Stimulated activated CD4-positive, alpha-beta T cell treated with anti-CD3 and anti-CD28 coated beads, Interleukin-4, amount 100 ng/mL, for 24 hours (primary cell): ENCODE measurements around the gene KCNMA1.

Experiments used
- DNase-seq: peaks from one replicate; pipeline ENCODE4 v3.0.0-alpha.2; 2020

The KCNMA1 gene

GRCh38 chr10:77086081-77086480, 551.5 kb downstream of the KCNMA1 start:
- no peak for DNase-seq

DNA sequence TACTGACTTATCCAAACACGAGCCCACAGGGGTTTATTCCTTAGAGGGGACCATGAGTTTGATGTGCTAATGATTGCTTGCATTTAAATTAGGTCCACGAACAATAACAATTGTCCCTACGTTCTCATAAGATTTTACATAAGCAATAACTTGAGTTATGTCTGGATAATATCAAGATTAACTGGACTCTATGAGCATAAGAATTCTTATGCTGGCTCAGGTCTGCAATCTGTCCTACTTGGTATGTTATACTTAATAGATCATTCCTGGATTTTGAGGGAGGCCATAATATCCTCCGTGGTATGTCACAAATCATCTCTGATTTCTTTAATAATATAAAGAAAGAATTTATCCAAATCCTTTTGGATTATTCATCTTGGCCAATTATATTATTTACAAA, 552.3 kb downstream of the KCNMA1 start:
- no peak for DNase-seq

DNA sequence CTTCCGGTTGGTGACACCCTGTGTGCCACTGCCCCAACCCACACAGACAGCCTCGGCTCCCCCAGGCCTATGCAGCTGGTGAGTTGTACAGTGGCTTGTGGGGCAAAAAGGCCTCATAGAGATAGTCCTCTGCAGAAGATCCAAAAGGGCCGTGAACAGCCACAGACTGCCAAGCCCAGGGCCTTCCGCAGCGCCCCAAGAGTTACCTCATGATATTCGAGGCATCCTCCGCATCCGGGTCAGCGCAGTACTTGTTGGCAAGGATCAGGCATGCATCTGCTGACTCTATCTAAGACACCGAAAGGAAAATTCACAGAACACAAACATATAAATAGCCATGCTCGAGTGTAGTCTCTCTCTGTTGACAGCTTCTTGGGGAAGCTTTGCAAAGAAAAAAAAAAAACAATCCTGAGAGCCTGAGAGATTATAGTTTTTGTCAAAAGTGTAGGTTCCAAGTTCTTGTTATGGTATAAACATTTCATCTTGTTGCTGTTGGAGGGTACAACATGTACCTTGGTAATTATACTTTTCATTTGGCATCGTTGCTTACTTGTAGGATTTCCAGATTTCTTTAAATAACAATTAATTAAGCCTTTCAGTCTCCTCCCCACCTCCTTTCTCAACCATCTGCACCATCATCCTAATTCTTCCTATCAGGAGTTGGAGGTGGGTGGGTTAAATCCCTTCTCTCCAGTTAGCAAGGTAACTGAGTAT, 553.0 kb downstream of the KCNMA1 start:
- no peak for DNase-seq

- DNase-seq: no peak
Observed at GRCh38 chr10:77082601-77083252, 554.9 kb downstream of the KCNMA1 start.

- DNase-seq: no peak
Observed at GRCh38 chr10:77081481-77081891, 556.1 kb downstream of the KCNMA1 start.

GRCh38 chr10:77080361-77081027, 557.1 kb downstream of the KCNMA1 start:
- DNase-seq: no peak

DNA sequence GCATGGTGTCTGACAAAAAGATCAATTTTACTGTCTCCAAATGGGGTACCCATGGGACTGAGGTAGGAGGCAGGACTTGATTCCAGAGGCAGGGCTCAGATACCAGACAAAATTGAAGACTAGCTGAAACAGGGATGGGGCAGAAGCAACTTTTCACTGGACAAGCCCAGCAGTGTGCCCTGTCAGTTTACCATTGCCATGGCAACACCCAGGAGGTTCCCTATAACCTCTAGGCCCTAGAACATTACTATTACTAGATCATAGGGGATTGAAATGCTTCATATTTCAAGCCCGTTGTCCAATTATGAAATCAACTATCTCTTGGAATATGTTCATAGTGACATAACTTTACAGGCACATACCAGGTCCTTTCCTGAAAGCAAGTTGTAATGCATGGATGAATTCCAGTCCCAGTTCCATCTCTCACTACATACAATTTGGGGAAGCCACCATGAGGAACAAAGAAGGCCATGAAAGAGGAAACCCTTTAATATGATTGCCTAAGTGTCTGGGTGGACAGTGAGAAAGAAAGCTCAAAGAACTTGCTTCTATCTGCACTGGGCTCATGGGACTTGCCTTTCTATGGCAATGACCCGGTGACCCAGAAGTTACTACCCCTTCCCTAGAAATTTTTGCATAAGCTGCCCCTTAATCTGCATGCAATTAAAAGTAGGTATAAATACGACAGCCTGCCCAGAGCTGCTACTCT, 557.9 kb downstream of the KCNMA1 start:
- DNase-seq: no peak

DNA sequence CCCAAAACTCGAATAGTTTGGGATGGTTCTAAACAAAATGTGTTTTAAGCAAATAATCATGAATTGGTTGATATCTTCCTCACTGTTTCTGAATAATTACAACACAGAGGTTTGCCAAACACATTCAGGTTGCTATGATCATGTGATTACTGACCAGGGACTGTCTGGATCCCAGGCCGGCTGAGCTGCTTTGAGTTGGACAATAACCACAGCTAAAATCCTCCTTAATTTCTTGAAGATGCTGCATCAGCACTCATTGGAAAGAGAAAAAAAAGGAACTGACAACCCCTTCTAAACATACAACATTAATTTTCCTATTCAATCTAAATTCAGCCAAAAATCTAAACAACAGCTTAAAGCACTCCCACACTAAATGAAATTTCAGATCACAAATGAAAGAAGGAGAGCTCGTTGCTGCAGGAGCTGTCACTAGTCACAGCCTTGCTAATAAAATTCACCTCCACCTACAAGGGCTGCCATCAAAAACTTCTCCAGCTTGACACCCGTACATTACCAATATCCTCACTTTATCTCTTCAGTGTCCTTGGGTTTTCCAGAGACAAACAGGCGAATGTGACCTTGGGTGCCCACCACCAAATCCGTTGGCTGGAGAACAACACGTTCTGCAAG, 560.2 kb downstream of the KCNMA1 start:
- DNase-seq: no peak

DNA sequence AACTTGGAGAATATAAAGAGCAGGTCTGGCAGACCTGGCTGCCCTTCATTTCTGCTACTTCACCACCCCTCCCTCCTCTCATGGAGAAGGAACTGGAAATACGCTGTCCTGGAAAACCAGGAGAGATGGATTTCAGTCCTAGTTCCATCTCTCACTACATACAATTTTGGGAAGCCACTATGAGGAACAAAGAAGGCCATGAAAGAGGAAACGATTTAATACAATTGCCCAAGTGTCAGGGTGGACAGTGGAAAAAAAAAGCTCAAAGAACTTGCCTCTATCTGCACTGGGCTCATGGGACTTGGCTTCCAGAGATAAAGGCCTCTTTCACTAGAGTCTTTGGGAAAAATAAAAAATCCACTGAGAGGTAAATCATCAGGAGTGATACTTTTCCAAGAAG, 561.7 kb downstream of the KCNMA1 start:
- no peak for DNase-seq

DNA sequence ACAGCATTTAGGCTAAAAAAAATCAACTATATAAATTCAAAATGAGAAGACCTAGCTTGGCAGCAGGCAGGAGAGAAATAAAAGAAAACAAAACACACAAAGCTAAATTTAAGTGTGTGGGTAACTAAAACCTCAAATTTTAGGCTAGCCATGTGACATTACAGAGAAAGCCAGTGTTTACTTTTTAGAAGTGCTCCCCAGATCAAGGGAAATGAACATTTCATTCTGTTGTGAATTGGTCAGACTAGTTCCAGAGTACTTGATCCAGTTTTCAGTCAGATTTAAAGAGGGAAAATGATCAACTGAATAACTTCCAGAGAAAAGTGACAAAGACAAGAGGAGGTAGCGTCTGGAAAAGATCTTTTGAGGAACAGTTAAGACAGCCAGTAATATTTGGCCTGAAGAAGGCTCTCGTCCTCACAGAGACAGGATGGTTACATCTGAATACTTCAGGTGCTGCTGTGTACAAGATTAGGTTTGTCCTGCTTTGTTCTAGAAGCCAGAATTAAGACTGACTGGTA, 563.4 kb downstream of the KCNMA1 start:
- DNase-seq: no peak

- DNase-seq: no peak
Observed at GRCh38 chr10:77073663-77073960, 564.0 kb downstream of the KCNMA1 start.

DNA sequence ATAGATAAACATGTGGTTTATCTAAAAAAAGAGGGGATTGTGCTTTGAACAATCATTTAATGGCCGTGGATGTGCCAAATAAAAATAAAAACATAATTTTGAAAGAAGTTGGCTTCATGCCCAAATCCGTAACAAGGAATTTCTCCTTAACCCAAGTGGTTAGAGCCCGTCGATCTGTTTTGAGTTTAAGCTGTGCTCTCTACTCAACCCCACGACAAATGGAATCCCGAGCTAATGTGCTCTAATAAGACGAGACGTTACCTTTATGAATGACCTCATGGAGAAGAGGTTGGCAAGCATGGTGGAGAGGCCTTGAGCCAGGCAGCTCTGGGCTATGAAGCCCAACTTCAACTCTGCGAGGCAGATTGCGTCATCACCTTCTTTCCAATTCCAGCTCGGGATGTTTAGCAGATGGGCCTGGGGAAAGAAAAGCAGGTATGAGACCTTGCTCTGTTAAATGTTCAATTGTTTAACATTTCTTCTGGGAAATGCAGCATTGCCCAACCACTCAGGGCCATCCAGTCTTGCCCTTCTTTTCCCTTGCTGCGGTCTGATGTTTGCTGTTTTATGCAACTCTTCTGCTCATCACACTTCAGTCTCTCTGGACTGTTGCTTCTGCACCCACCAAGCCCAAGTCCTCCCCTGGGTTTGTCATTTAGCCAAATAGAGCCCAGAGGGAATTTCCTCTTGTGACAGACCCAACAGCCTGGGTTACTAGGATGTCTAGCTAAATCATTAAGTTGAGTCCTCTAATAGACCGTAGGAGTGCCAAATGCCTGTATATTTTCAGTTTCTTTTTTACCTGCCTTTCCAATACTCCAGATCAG, 564.6 kb downstream of the KCNMA1 start:
- DNase-seq: no peak

DNA sequence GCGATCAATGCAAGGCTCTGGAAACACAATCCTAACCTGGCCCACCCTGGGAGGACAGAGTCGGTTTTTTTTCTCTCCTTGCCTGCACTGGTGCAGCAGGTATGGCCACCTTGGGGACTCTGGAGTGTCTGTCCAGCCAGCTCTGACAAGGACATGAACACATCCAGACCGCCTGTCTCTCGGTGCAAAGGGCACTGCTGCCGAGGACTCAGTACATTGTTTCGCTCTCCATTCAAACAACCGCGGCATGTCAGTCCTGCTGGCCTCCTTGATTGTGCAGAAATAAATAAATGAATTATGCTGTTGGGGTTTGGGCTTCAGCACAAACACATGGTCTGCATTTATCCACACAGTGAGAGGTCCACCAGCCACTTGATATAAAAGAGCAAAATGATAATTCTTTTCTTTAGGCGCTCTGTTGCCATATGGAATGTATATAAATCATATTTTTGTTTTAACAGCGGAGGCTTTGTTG, 565.2 kb downstream of the KCNMA1 start:
- DNase-seq: no peak

DNA sequence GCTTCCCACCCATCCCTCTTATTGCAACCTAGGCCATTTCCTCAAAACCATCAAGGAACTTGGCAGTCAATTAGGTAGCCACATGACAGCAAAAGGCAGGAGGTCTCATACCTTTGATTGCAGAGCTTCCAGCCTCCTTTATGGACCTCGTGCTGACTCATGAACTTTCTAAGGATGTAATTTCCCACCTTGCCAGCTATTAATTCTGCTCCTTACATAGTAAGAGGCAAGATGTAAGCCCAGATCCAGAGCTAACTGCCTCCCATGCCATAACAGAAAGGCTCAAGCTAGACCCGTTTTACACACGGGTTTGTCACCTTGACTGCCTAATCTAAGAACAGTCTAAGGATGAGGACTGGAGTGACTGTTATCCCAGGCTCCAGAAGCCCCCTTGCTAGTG, 565.7 kb downstream of the KCNMA1 start:
- no peak for DNase-seq

- DNase-seq: no peak
Observed at GRCh38 chr10:77071001-77071511, 566.6 kb downstream of the KCNMA1 start.

DNA sequence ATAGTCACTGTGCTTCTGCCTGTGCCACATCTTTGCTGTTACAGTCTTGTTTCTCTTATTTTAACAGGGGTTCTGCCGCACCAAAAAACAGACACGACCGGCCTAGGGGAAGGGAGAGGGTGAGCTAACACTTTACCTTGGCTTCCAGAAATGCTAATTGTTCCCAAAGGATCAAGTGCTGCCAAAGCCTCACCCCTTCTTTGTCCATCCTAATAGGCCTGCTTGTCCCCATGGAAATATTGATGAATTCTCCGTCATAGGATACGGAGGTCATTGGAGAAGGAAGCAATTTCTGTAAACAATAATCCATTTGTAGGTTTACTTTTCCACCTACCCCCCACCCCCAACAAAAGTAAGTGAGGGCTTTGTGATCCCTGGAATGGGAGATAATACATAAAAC, 567.3 kb downstream of the KCNMA1 start:
- no peak for DNase-seq

DNA sequence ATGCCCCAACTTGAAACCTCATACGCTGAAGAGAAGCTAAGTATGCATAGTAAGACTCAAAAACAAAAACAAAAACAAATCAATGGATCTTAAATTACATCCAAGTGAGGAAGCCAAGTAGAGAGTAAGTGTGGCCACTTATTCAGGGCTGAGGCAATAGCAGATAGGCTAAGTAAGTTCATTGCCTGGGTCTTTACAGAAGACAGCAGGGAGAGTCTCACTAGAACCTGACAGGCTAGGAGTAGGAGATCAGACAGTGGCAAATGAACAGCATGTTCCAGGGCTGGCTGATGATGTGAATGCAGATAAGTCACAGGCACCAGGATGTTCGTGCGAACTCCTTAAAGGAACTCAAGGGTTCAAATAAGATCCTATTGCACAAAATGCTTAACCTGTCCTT, 568.6 kb downstream of the KCNMA1 start:
- DNase-seq: no peak

DNA sequence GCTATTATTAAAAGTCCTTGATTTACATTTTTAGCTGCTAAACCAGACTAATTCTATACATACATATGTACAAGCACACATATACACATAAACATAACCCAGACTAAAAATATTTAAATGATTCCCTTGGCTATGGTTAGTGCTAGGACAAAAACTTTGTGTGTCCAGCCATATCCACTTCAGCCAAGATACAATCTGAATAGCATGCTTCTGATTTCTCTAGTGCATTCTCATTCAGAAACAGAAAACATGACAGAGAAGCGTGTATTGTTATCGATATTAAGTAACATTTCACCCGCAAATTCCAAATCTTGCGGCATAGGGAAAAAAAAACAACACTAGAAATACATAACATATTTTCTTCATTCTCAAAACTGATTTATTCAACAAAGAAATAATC, 569.3 kb downstream of the KCNMA1 start:
- DNase-seq: no peak

DNA sequence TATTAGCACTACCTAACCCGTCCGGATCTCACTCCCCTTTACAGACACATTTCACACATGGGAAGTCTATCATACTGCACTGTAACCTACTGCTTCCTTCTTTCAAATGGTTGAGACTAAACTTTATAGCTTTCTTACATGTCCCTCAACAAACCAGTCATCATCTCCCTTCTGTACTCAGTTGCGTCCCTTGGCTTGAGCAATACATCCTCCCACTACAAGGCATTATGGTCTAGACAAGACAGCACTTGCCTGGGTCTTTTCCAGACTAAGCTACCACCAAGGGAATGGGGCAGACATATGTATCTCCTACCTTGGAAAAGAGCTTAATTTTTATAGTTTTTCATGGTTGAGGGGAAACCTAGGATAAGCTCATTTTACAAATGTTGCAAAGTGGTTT, 575.2 kb downstream of the KCNMA1 start:
- no peak for DNase-seq

DNA sequence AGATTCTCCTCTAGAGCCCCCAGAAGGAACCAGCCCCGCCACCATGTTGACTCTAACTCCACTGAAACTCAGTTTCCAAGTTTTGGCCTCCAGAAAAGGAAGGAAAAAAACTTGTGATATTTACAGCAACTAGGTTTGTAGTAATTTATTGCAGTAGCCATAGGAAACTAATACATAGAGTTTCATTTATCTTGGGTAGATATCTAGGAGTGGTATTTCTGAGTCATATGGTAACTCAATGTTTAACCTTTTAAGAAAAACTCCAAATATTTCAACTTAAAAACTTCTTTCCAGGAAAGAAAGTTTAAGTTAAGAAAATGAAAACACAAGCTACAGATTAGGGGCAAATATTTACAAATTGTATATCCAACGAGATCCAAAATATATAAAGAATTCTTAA, 576.7 kb downstream of the KCNMA1 start:
- DNase-seq: no peak

- no peak for DNase-seq
Observed at GRCh38 chr10:77056650-77057049, 581.0 kb downstream of the KCNMA1 start.

DNA sequence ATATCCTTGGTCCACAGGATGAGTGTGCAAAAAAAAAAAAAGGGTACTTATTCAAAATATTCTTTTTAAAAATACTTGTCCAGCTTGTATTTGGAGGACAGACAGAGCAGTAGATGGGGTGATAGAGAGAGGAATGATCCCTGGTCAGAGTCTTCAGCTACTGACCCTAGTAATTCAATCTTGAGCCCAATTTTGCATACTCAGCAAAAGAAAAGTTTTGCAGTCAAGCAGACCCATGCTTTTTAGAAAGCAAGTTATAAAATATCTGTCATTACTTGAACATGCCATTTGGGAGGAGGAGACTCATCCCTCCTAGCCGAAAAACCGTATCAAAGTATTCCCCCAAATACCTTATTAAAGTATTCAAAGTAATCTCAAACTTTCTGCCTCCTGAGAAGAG, 585.0 kb downstream of the KCNMA1 start:
- no peak for DNase-seq
